NCI-H2171 treated with DMSO at 0.1 percent for 48 hours (cell line): Measurements from ENCODE around the gene GSTA4.
"Not testable (repeated sequence)": the region's sequence is repeated elsewhere in the genome, so short reads cannot be mapped to it uniquely, and the experiment has no call there.

Experiments used
- DNase-seq: peaks from one replicate; lab custom pipeline; 2025; lab: John Stamatoyannopoulos, UW

GSTA4 gene

GRCh38 chr6:52975580-52975979, 19.5 kb downstream of the GSTA4 start:
- no peak for DNase-seq

DNA sequence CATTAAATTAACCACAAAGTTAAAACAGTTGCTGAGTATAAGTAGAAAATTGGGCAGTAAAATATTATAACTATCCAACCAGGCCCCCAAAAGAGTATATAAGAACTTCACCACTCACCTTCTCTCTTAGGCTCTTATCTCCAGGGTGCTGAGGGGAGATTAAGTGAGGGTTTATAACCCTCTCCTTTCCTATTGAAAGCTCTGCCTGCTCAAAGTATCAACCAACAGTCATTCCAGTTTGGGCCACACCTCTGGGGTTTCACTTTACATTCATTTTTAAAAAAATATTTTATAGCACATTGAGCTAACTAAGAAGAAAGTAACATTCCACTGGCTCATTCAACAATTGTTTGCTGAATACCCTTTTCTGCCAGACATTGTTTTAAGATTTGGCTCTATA, 22.1 kb downstream of the GSTA4 start:
- no peak for DNase-seq

DNA sequence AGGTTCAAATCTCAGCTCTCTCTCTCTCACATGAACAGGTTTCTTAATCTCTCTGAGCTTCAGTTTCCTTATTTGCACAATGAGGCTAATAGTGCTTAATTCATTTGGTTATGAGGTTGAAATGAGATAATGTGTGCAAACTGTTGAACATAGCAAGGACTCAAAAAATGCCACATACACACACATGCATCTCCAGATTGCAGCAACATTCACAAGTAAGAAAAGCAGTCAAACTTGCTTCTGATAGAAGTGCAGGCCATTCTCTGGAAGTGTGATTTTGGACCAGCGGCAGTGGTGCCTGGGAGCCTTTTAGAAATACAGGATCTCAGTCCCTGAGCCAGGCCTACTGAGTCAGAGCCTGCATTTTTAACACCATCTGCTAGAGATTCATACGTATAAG, 25.7 kb downstream of the GSTA4 start:
- no peak for DNase-seq

GRCh38 chr6:52966101-52966500, 29.0 kb downstream of the GSTA4 start:
- no peak for DNase-seq

DNA sequence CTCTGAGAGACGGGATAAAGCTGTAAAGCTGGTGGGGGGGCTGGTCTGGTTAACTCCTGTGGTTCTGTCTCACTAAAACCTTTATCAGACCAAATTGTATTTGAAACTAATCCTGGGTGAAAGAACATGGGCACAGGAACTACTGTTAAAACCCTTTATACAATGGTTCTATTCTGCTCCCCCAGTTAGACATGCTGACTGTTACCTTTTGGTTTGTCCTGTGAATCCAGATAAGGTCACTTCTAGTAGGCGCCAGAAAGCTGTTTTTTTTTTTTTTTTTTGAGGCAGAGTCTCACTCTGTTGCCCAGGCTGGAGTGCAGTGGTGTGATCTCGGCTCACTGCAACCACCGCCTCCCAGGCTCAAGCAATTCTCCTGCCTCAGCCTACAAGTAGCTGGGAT, 29.7 kb downstream of the GSTA4 start:
- no peak for DNase-seq

GRCh38 chr6:52964318-52964717, 30.8 kb downstream of the GSTA4 start:
- DNase-seq = no peak

GRCh38 chr6:52962701-52963100, 32.4 kb downstream of the GSTA4 start:
- DNase-seq = no peak

GRCh38 chr6:52961022-52961421, 34.1 kb downstream of the GSTA4 start:
- not testable (repeated sequence) for DNase-seq

- not testable (repeated sequence) for DNase-seq
Observed at GRCh38 chr6:52960211-52960610, 34.9 kb downstream of the GSTA4 start.

- no peak for DNase-seq
Observed at GRCh38 chr6:52958546-52959255, 36.4 kb downstream of the GSTA4 start.

DNA sequence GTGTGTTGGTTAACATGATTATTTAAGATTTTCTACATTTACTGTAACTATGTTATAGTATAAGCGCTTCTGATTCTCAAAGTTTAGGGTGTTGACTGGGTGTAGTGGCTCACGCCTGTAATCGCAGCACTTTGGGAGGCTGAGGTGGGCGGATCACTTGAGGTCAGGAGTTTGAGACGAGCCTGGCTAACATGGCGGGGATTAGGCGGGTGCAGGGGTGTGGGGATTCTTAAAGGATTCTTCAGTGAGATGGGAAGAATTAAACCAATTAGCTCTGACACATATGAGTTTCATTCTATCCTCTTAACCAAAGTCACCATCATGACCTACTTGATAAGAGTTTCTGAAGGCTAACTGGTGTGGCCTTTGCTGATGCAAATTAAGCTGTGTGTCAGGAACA, 39.2 kb downstream of the GSTA4 start:
- DNase-seq = no peak

DNA sequence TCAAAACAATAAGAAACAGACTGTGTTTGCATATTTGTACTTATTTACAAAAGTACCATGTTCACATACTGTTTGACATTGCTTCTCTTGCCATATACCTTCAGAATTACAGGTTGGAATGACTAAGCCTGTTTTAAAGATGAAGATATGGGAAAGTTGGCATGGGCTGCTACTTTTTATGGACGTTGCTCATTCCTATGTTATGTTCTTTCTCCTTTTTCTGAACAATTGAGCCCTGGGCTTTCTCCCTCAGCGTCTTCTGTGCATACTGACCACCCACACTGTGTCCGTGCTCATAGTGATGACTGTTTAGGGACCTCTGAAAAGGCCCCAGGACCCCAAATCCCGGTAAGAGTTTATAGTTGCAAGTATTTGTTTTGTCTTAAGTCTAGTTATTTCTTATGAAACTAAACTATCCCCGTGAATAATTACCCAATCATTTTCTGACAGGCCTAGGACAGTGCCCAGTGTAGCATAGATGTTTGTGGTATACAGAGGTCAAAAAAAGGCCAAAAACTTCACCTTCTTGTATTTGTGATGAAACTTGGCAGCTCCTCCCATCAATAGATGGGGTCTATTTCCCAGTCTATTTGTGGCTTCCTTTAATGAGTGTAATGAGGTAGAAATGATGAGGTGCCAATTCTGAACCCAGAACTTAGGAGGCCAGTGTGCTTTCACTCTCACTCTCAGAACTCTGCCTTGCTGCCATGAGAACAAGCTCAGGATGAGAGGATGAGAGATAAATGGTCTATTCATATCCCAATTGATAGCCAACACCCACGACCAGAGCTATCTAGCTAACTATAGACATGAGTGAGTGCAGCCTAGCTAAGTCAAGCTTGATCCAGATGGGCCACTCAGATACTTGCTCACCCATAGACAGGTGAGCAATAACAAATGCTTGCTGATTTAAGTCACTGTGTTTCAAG, 40.9 kb downstream of the GSTA4 start:
- no peak for DNase-seq

DNA sequence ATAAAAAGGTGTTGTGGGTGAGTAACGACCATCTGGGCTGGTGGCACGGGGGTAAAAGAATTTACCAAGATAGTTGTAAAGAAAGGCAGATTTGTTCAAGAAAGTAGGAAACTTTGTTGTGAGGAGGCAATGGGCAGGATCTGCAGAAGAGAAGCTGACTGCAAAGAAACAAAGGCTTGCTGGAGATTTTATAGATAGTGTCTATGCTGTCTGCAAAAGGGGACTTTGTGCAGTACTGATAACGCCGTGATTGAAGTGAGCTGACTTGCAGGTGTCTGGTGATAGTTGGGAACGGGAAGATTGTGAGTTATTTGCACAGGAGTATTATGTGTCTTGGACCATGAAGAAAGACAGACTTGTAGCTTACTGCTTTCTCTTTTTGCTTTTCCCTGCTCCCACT, 48.8 kb downstream of the GSTA4 start:
- DNase-seq = no peak

DNA sequence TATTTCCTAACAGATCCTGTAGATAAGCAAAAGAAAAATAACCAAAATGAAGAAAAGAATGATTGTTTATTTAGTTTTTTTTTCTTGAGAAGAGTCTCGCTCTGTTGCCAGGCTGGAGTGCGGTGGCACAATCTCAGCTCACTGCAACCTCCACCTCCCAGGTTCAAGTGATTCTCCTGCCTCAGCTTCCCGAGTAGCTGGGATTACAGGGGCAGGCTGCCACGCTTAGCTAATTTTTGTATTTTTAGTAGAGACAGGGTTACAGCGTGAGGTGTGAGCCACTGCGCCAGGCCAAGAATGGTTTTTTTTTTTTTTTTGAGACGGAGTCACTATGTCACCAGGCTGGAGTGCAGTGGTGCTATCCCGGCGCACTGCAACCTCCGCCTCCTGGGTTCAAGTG, 52.3 kb downstream of the GSTA4 start:
- not testable (repeated sequence) for DNase-seq

DNA sequence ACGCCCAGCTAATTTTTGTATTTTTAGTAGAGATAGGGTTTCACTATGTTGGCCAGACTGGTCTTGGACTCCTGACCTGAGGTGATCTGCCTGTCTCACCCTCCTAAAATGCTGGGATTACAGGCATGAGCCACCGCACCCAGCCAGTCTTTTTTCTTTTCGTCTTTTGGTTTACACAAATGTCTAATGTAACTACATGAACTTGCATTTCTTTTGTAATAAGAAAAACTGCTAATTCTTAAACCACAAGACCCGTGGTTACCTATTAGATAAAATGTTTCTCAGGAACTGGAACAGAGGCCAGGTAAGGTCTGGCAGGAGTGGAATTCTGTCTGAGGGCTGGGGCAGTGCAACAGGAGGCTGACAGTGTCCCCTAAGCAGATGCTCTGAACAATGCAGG, 52.9 kb downstream of the GSTA4 start:
- DNase-seq = no peak

DNA sequence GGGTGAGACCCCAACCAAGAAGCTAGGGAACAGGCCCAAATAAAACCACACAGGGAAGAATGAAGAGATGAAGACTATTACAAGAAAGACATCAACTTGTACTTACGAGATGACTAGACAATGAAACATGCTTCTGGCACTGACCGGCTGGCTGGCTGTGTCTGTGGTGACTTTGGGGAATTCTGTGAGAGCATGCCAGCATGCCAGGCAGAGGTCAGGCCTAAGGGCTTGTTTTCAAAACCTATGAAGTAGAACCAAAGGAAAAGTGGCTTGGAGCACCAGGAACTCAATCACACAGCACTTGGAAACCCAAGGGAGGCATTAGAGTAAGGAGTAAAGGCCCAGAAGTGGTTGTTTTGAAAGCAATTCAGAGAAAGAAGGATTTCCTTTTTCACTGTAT, 57.2 kb downstream of the GSTA4 start:
- no peak for DNase-seq

- DNase-seq = no peak
Observed at GRCh38 chr6:52933778-52934177, 61.3 kb downstream of the GSTA4 start.

DNA sequence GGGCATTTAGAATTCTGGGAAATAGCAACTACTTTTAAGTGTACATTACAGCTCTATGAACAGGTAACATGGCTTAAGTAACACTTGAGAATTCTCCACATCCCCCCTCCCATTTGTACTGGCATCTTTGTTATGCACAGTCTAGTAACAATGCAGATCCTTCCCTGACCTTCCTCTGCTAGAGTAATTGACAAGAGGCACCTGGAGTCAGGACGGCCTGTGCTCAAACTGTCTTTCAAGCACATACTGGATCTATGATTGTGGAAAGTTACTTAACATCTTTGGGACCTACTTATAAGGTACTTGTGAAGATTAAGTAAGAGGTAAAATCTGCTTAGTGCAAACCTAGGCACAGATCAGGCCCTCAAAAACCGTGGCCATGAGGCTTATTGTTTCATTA, 63.7 kb downstream of the GSTA4 start:
- DNase-seq = no peak

GRCh38 chr6:52929321-52930164, 65.5 kb downstream of the GSTA4 start:
- no peak for DNase-seq
